ENCODE measurements around the gene FREM1. TPM values are rescaled to one million over a fixed set of nuclear protein-coding genes. Genes with fewer than 3 reads are reported as not detected.
"Not testable (repeated sequence)": the region's sequence is repeated elsewhere in the genome, so short reads cannot be mapped to it uniquely, and the experiment has no call there.

The FREM1 gene
- total RNA-seq, 2 experiments from 2014 or later, result not detected

DNA sequence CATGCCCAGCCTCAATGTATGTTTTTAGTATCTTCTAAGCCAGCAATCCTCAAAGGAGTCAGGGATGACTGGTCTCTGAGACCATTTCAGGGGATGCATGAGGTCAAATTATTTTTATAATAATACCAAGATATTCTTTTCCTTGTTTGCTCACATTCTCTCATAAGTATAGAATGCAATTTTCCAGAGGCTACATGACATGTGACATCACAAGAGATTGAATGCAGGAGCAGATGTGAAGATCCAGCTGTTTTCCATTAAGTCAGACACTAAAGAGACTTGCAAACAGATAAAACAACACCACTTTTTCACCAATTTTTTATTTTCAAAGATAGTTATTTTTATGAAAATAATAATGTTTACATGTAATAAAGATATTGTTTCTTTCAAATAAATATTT, 22.0 kb upstream of the FREM1 start:
- DNase-seq (no peak), ATAC-seq (ENCODE audit: low read depth) (no peak)
- no peak overlapping the region for H3K27ac Mint-ChIP-seq
- no peaks in the 10 kb centered on the region for H3K36me3 Mint-ChIP-seq
- no peak overlapping the region for H3K4me3 Mint-ChIP-seq
- H3K4me1 Mint-ChIP-seq, result no peaks in the 10 kb centered on the region
- H3K27me3 Mint-ChIP-seq, result no peaks in the 10 kb centered on the region
- POLR2A ChIA-PET, result no interaction called here
- no peaks in the 10 kb centered on the region for H3K9me3 Mint-ChIP-seq

DNA sequence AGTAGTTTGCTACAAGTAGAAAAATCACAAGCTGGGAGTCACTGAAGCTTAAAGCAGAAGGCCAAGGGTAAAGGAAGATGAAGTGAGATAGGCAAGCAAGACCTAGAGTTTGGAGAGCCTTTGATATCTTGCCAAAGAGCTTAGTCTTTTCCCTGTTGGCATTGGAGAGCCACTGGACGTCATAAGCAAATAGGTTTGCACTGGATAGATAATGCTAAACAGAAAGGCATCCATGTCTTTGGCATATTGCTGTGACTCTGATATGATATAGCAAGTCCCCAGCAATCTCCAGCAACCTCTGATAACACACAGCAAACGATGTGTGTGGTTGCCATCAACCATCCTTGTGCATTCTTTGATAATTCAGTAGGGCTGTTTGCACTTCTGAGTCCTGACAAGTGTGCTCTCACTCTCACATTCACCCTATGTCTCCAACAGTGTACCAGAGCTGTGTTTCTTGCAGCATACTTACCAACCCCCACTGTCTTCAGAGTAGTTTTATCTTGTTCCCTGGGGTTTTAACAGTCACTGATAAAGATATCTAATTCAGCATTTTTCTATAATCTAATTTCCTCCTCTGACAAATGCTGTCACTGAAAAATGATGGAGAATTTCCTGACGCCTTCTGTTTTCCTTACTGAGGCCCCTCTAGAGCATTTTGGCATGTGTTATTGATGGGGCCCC, 16.9 kb upstream of the FREM1 start:
- Mint-ChIP-seq H3K4me1 (peaks cover 2% of the 10 kb centered on the region), H3K4me3 (no peak overlapping the region), H3K9me3 (no peaks in the 10 kb centered on the region), H3K36me3 (no peaks in the 10 kb centered on the region), H3K27ac (no peak overlapping the region), H3K27me3 (no peaks in the 10 kb centered on the region)
- POLR2A ChIA-PET, result no interaction called here
- no peak for DNase-seq
- no peak for ATAC-seq (ENCODE audit: low read depth)

DNA sequence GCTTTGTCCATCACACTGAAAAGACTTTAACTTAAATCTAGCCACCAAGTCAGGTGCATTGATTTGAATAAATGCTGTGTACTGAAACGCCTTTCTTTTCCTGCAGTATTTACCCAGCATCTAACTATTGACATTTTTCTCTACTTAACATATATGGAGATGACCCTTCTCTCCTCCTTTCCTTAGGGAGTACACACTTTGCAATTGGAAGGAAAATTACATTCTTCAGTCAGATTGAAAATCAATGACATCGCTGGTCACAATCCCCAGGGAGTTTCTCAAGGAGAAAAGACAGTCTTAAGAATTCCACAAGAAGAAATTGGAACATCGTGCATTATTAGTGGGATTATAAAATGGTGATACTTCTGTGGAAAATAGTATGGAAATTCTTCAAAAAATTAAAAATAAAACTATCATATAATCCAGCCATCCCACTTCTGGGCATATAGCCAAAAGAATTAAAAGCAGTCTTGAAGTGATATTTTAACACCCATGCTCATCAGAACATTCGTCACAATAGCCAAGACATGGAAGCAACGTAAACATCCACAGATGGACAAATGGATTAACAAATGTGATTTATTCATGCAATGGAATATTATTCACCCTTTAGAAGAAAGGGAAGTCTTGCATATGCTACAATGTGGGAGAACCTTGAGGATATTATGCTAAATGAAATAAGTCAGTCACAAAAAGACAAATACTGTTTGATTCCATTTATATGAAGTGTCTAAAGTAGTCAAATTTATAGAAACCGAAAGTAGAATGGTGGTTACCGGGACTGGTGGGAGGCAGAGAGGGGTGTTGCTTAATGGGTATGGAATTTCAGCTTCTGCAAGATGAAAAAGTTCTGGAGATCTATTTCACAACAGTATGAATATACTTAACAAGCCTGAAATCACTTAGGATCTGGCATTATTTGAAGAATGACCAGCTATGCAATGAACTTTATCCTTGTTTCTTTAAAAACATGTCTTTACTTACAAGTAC, 14.3 kb upstream of the FREM1 start:
- POLR2A ChIA-PET, result no interaction called here
- Mint-ChIP-seq H3K4me3 (no peak overlapping the region), H3K9me3 (no peaks in the 10 kb centered on the region), H3K27ac (no peak overlapping the region), H3K36me3 (no peaks in the 10 kb centered on the region), H3K27me3 (no peaks in the 10 kb centered on the region), H3K4me1 (peaks cover 2% of the 10 kb centered on the region)
- ATAC-seq (ENCODE audit: low read depth), result no peak
- DNase-seq, result no peak

DNA sequence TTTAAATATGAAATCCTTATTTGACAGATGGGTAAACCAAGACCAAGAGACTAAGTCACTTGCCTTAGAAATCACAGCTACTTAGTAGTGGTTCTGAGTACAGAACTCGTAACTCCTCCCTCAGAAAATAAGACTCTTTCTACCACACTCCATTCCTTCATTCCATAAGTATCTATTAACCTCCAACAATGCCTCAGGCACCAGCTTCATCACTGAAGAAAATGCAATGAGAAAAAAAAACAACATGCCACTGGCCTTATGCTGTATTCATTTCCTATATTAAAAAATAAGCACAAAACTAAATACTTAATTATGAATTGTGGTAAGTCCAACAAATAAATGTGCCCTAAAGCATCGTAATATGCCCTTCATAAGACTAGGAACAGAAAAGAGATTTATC, 13.5 kb upstream of the FREM1 start:
- ATAC-seq (ENCODE audit: low read depth) (no peak), DNase-seq (no peak)
- Mint-ChIP-seq H3K4me3 (no peak overlapping the region), H3K4me1 (peaks cover 2% of the 10 kb centered on the region), H3K9me3 (no peaks in the 10 kb centered on the region), H3K27me3 (no peaks in the 10 kb centered on the region), H3K27ac (no peak overlapping the region), H3K36me3 (no peaks in the 10 kb centered on the region)
- POLR2A ChIA-PET, result no interaction called here

DNA sequence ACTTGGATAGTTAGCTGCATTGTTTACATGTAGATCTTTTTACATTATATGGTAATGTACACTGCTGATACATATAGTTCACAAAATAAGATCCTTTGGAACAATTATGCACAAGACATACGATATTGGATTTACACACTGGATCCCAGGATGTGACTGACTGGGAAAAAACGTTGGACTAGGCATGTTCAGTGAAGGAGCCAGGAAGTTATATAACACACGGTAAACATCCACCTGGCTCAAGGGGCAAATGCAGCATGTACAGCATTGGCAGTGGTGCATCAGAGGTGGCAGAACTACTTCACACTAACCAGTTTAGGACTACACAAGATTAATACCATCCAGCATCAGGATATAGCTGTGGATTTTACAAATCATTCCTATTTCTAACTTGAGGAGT, 10.6 kb upstream of the FREM1 start:
- H3K36me3 Mint-ChIP-seq; DNase-seq; H3K27me3 Mint-ChIP-seq; H3K4me1 Mint-ChIP-seq; H3K9me3 Mint-ChIP-seq; ATAC-seq (ENCODE audit: low read depth); POLR2A ChIA-PET; H3K4me3 Mint-ChIP-seq; H3K27ac Mint-ChIP-seq: not testable (repeated sequence)

DNA sequence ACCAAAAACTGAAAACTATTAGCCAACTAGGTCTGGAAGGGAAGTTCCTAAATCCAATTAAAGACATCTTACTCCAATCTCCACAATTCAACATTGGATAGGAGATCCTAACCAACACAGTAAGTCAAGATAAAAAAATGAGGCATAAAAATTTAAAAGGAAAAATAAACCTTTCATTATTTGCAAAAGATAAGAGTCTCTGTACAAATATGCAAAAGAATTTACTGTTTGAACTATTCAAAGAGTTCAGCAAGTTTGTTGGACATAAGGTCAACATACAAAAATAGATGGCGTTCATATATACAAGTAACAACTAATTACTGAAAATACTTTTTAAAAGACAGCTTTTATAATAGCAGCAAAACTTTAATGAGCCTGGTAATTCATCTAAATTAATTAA, 3.1 kb upstream of the FREM1 start:
- no peaks in the 10 kb centered on the region for H3K9me3 Mint-ChIP-seq
- peaks cover 12% of the 10 kb centered on the region for H3K27me3 Mint-ChIP-seq
- no peak overlapping the region for H3K4me3 Mint-ChIP-seq
- no peak overlapping the region for H3K27ac Mint-ChIP-seq
- DNase-seq (no peak), ATAC-seq (ENCODE audit: low read depth) (no peak)
- no peaks in the 10 kb centered on the region for H3K4me1 Mint-ChIP-seq
- H3K36me3 Mint-ChIP-seq, result no peaks in the 10 kb centered on the region
- POLR2A ChIA-PET, result no interaction called here

DNA sequence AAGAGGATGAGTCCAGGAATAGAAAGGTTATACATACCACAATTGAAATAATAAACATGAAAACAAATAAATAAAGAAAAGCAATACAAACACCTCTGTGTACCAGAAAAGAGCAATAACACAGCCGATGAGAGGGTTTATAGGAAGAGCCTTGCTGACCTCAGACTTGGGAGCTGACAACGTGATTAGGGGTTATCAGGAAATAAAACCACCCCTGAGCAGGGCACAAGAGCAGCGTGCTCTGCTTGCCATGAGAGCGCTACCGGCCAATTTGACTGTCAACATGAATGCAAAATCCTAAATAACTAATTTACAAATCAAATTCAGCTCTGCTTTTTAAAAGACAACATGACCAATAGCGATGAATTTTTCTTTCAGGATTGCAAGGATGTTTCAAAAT, 2.6 kb upstream of the FREM1 start:
- Mint-ChIP-seq H3K27me3 (peaks cover 12% of the 10 kb centered on the region), H3K4me1 (no peaks in the 10 kb centered on the region)
- POLR2A ChIA-PET, result no interaction called here

DNA sequence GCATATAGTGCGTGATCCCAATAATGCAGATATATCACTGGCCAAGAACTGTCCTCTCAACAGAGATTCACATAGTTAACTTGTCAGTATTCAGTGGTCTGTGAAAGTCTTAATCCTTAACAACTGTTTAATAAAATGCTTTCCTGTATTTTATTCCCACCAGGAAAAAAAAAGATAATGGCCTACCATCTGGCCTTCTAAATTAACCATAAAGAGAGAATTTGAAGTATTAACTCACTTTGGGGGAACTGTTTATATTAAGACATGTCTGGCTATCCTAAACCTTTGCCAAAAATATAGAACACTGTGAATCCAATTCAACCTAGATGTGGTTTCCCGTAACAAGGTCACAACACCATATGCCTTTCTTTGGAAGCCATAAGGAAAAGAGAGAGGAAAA, 818 bp upstream of the FREM1 start:
- H3K27me3 Mint-ChIP-seq, result peaks cover 12% of the 10 kb centered on the region
- H3K36me3 Mint-ChIP-seq, result no peaks in the 10 kb centered on the region
- no peak for ATAC-seq (ENCODE audit: low read depth)
- H3K4me3 Mint-ChIP-seq, result no peak overlapping the region
- POLR2A ChIA-PET, result no interaction called here
- no peak overlapping the region for H3K27ac Mint-ChIP-seq
- no peaks in the 10 kb centered on the region for H3K9me3 Mint-ChIP-seq
- no peak for DNase-seq
- H3K4me1 Mint-ChIP-seq, result no peaks in the 10 kb centered on the region

More for the DNA sequence above, 2.6 kb upstream of the FREM1 start:
- H3K4me3 Mint-ChIP-seq, result no peak overlapping the region
- H3K36me3 Mint-ChIP-seq, result no peaks in the 10 kb centered on the region
- no peaks in the 10 kb centered on the region for H3K9me3 Mint-ChIP-seq
- H3K27ac Mint-ChIP-seq, result no peak overlapping the region
- DNase-seq (no peak), ATAC-seq (ENCODE audit: low read depth) (no peak)

- H3K36me3 Mint-ChIP-seq, result no peaks in the 10 kb centered on the region
- H3K9me3 Mint-ChIP-seq, result no peaks in the 10 kb centered on the region
- ATAC-seq (ENCODE audit: low read depth) (no peak), DNase-seq (no peak)
- peaks cover 12% of the 10 kb centered on the region for H3K27me3 Mint-ChIP-seq
- H3K4me1 Mint-ChIP-seq, result no peaks in the 10 kb centered on the region
- POLR2A ChIA-PET, result no interaction called here
- H3K27ac Mint-ChIP-seq, result no peak overlapping the region
- no peak overlapping the region for H3K4me3 Mint-ChIP-seq
These were observed 647 bp downstream of the FREM1 start for GRCh38 chr9:14909601-14909960.

DNA sequence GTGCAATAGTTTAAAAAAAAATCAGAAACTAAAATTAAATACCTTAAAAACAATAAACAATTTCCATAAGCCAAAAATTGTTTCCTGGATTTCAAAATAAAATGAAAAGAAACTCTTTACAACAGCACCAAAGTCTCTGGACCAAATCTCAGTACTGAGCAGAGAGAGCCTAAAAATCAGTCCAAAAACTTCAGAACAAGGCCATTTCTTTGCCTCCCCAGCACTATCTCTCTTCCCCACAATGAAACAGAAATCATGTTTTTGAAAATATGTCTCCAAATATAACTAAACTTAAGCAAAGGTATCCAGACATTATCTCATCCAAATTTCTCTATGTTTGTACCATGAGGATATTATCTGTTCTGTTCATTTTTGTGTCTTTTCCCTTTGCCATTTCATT, 1.0 kb downstream of the FREM1 start:
- no peak for ATAC-seq (ENCODE audit: low read depth)
- POLR2A ChIA-PET, result no interaction called here

GRCh38 chr9:14908295-14909180, 1.7 kb downstream of the FREM1 start:
- Mint-ChIP-seq H3K9me3 (no peaks in the 10 kb centered on the region), H3K36me3 (no peaks in the 10 kb centered on the region), H3K27ac (no peak overlapping the region), H3K27me3 (peaks cover 12% of the 10 kb centered on the region), H3K4me3 (no peak overlapping the region), H3K4me1 (no peaks in the 10 kb centered on the region)
- ATAC-seq (ENCODE audit: low read depth) (no peak), DNase-seq (no peak)
- POLR2A ChIA-PET, result no interaction called here

More for the DNA sequence above, 1.0 kb downstream of the FREM1 start:
- H3K27ac Mint-ChIP-seq, result no peak overlapping the region
- H3K4me1 Mint-ChIP-seq, result no peaks in the 10 kb centered on the region
- H3K27me3 Mint-ChIP-seq, result peaks cover 12% of the 10 kb centered on the region
- no peaks in the 10 kb centered on the region for H3K9me3 Mint-ChIP-seq
- no peak for DNase-seq
- H3K36me3 Mint-ChIP-seq, result no peaks in the 10 kb centered on the region
- no peak overlapping the region for H3K4me3 Mint-ChIP-seq

- Mint-ChIP-seq H3K4me1 (no peaks in the 10 kb centered on the region), H3K4me3 (no peak overlapping the region), H3K36me3 (no peaks in the 10 kb centered on the region), H3K27ac (no peak overlapping the region), H3K9me3 (no peaks in the 10 kb centered on the region), H3K27me3 (peaks cover 7% of the 10 kb centered on the region)
- no peak for ATAC-seq (ENCODE audit: low read depth)
- no peak for DNase-seq
- POLR2A ChIA-PET, result no interaction called here
These were observed 2.5 kb downstream of the FREM1 start for GRCh38 chr9:14907696-14908095.

- POLR2A ChIA-PET, result no interaction called here
- ATAC-seq (ENCODE audit: low read depth), result no peak
- Mint-ChIP-seq H3K4me3 (no peak overlapping the region), H3K36me3 (no peaks in the 10 kb centered on the region), H3K27me3 (peaks cover 3% of the 10 kb centered on the region), H3K9me3 (no peaks in the 10 kb centered on the region), H3K4me1 (no peaks in the 10 kb centered on the region), H3K27ac (no peak overlapping the region)
- no peak for DNase-seq
These were observed 2.9 kb downstream of the FREM1 start for GRCh38 chr9:14907360-14907685.

Measured in activated naive CD8-positive, alpha-beta T cell treated with anti-CD3 and anti-CD28 coated beads, Interleukin-2, amount 10 ng/mL, durations not matched to agents 7 days and 5 days (primary cell).